ENCODE measurements around the gene RNF213.
A peak's percentile ranks its signal among the peaks of the same experiment; 100 is the strongest.

RNF213 gene

DNA sequence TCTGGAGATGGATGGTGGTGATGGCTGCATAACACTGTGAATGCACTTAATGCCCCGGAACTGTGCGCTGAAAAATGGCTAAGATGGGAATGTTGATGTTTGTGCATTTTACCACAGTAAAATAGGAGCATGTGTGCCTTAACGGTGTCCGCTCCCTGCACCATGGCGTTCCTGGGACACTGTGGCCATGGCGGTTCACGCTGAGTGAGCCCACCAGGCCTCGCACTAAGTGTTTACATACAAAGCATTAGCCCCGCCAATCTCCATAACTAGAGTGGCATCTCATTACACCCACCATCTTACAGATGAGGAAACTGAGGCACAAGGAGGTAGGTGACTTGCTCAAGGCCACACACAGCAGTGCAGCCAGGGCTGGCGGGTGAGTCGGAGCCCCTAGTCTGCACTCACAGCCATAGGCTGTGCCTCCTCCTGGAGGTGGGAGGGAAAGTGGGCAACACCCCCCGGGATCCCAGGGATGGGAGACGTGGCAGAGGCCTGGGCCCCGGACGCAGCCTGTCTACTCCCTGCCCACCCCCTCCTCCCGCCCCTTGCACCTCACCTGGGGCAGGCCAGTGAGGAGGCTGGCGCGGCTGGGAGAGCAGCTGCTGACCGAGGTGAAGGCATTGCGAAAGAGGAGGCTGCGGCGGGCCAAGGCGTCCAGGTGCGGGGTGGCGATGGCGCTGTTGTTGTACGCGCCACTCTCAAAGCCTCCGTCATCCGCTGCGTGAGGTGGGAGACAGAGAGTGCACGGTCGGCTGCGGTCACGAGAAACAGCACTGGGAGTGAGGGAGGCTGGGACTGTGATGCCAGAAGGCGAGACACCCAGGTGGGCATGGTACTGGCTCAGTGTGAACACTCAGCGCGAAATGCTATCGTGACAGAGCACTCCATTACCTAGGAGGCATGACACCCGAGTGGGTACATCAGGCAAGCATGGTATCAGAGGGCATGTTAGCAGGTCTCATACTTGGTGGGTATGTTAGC, 43.9 kb upstream of the RNF213 start:
- DNase-seq (ENCODE audit: low read depth): no peak
- TF ChIP-seq CTCF (conservative IDR thresholded peaks at IDR 0.05; ENCODE audit: low read depth, low read length): no peak
- H3K4me3 ChIP-seq (ENCODE audit: low read length): no peak overlapping the region

GRCh38 chr17:80217703-80218362, 42.8 kb upstream of the RNF213 start:
- H3K4me3 ChIP-seq (ENCODE audit: low read length): no peak overlapping the region
- TF ChIP-seq CTCF (conservative IDR thresholded peaks at IDR 0.05; ENCODE audit: low read depth, low read length): no peak
- no peak for DNase-seq (ENCODE audit: low read depth)

DNA sequence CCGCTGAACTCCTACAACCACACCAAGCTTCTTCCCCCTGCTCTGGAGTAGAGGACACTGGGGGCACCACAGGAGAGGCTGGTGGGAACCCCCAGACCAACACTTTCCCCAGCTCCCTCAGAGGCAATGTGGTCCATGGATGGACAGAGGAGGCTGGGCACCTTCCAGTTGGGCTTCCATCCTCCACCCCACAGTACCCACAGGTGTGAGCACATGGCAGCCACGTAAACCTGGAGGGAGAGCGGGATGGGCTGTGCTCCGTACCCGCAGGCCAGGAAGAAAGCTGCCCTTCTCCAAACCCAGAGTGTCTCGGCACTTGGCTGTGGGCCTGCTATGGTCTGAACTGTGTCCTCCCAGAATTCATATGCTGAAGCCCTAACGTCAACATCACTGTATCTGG, 42.3 kb upstream of the RNF213 start:
- H3K4me3 ChIP-seq (ENCODE audit: low read length): no peak overlapping the region
- DNase-seq (ENCODE audit: low read depth): no peak
- TF ChIP-seq CTCF (conservative IDR thresholded peaks at IDR 0.05; ENCODE audit: low read depth, low read length): no peak

DNA sequence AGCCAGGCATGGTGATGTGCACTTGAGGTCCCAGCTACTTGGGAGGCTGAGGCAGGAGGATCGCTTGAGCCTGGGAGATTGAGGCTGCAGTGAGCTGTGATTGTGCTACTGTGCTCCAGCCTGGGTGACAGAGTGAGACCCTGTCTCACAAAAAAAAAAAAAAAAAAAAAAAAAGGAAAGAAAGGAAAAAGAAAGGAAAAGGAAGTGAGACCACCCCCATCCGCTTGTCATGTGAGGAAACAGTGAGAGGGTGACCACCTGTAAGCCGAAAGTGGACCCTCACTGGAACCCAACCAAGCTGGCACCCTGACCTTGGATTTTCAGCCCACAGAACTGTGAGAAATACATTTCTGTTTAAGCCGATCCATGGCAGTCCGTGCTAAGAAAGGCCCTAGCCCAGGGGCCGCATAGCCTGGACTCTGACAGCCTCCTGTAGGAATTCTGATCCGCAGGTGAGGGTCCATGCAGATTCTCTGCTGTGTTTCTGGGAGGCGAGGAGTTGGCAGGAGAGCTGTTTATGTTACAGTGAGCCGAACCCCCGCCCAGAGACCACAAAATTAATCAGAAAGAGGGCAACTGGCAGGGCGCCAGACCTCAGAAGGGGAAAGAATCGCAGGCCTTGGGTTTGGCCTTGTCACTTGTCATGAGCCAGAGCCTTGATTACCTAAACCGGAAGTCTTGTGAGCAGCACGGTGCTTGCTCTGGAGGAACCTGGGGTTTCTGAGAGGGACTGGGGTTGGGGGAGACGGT, 41.5 kb upstream of the RNF213 start:
- H3K4me3 ChIP-seq (ENCODE audit: low read length): peak overlapping the region; percentile 61
- TF ChIP-seq CTCF (conservative IDR thresholded peaks at IDR 0.05; ENCODE audit: low read depth, low read length): no peak
- peak; percentile 47 for DNase-seq (ENCODE audit: low read depth)

GRCh38 chr17:80219763-80220053, 40.9 kb upstream of the RNF213 start:
- no peak for DNase-seq (ENCODE audit: low read depth)
- H3K4me3 ChIP-seq (ENCODE audit: low read length): peak overlapping the region; percentile 61
- TF ChIP-seq CTCF (conservative IDR thresholded peaks at IDR 0.05; ENCODE audit: low read depth, low read length): no peak

- no peak for DNase-seq (ENCODE audit: low read depth)
- TF ChIP-seq CTCF (conservative IDR thresholded peaks at IDR 0.05; ENCODE audit: low read depth, low read length): no peak
- H3K4me3 ChIP-seq (ENCODE audit: low read length): peak within 1 kb of the TSS; percentile 61
Measured at GRCh38 chr17:80220054-80220735, 40.5 kb upstream of the RNF213 start, which contains the start of the genes SGSH and SLC26A11. Gene SGSH (minus strand): TSS chr17:80220333. CDS start chr17:80220313, 20 bp downstream. Gene SLC26A11 (plus strand): TSS chr17:80220427. CDS start chr17:80221561, 1,134 bp downstream.
